ENCODE measurements around the gene MEI1. TPM values are rescaled to one million over a fixed set of nuclear protein-coding genes. Genes with fewer than 3 reads are reported as not detected.
"Not testable (repeated sequence)": the region's sequence is repeated elsewhere in the genome, so short reads cannot be mapped to it uniquely, and the experiment has no call there.

MEI1 gene
- total RNA-seq, 1 donor, result 0.27 TPM

GRCh38 chr22:41713004-41713403 lies 13.7 kb downstream of the MEI1 start:
- no peak for TF ChIP-seq CTCF (IDR thresholded peaks at IDR 0.05; ENCODE audit: insufficient read depth, low read length)
- DNase-seq (ENCODE audit: low read depth), result no peak
- H3K4me3 ChIP-seq (ENCODE audit: low read depth, low read length), result no peak overlapping the region

GRCh38 chr22:41722496-41722895 lies 23.2 kb downstream of the MEI1 start:
- no peak for TF ChIP-seq CTCF (IDR thresholded peaks at IDR 0.05; ENCODE audit: insufficient read depth, low read length)
- no peak for DNase-seq (ENCODE audit: low read depth)
- no peak overlapping the region for H3K4me3 ChIP-seq (ENCODE audit: low read depth, low read length)

- no peak overlapping the region for H3K4me3 ChIP-seq (ENCODE audit: low read depth, low read length)
- DNase-seq (ENCODE audit: low read depth), result no peak
- no peak for TF ChIP-seq CTCF (IDR thresholded peaks at IDR 0.05; ENCODE audit: insufficient read depth, low read length)
Observed at GRCh38 chr22:41725510-41726110, 26.3 kb downstream of the MEI1 start.

GRCh38 chr22:41731609-41732008 lies 32.3 kb downstream of the MEI1 start:
- DNase-seq (ENCODE audit: low read depth), result no peak
- no peak for TF ChIP-seq CTCF (IDR thresholded peaks at IDR 0.05; ENCODE audit: insufficient read depth, low read length)
- H3K4me3 ChIP-seq (ENCODE audit: low read depth, low read length), result no peak overlapping the region

GRCh38 chr22:41732096-41732772 lies 32.9 kb downstream of the MEI1 start:
- H3K4me3 ChIP-seq (ENCODE audit: low read depth, low read length), result no peak overlapping the region
- no peak for TF ChIP-seq CTCF (IDR thresholded peaks at IDR 0.05; ENCODE audit: insufficient read depth, low read length)
- DNase-seq (ENCODE audit: low read depth), result no peak

GRCh38 chr22:41733241-41733640 lies 33.9 kb downstream of the MEI1 start:
- H3K4me3 ChIP-seq (ENCODE audit: low read depth, low read length); DNase-seq (ENCODE audit: low read depth): not testable (repeated sequence)

- DNase-seq (ENCODE audit: low read depth), result no peak
- H3K4me3 ChIP-seq (ENCODE audit: low read depth, low read length), result no peak overlapping the region
- no peak for TF ChIP-seq CTCF (IDR thresholded peaks at IDR 0.05; ENCODE audit: insufficient read depth, low read length)
Observed at GRCh38 chr22:41739576-41739975, 40.3 kb downstream of the MEI1 start.
